IPS DF 6.9 (cell line): ENCODE measurements around the gene GAPDH.

Experiments
- DNase-seq: peaks from one replicate; pipeline ENCODE4 v3.0.0-alpha.2; 2013; ENCODE audit warnings: low read depth, low spot score
- H3K27ac ChIP-seq: one replicate; pipeline ENCODE4 v1.5.1; 2013; ENCODE audit warnings: low read length, control low read depth
- H3K27me3 ChIP-seq: 2 replicates; pipeline ENCODE4 v1.6.1; 2013; ENCODE audit warnings: mild to moderate bottlenecking, low read length; ENCODE audit not compliant: control insufficient read depth, insufficient read depth
- H3K36me3 ChIP-seq: 2 replicates; pipeline ENCODE4 v1.6.1; 2013; ENCODE audit warnings: low read length; ENCODE audit not compliant: control insufficient read depth, insufficient read depth
- H3K4me1 ChIP-seq: 2 replicates; pipeline ENCODE4 v1.6.1; 2013; ENCODE audit warnings: low read length; ENCODE audit not compliant: control insufficient read depth, insufficient read depth
- H3K4me3 ChIP-seq: 2 replicates; pipeline ENCODE4 v1.5.1; 2013; ENCODE audit warnings: mild to moderate bottlenecking, low read length
- H3K9me3 ChIP-seq: 2 replicates; pipeline ENCODE4 v1.6.1; 2013; ENCODE audit warnings: low read length, inconsistent platforms; ENCODE audit not compliant: control insufficient read depth, insufficient read depth
- WGBS: extraction: QIAGEN DNeasy Blood & Tissue Kit; methylation state at CpG from one replicate; pipeline ENCODE4 v1.1.7; 2013; ENCODE audit warnings: mixed read lengths, missing lambda C conversion rate; ENCODE audit not compliant: insufficient read length, insufficient coverage; 5-methylcytosine and 5-hydroxymethylcytosine counted together

The GAPDH gene

DNA sequence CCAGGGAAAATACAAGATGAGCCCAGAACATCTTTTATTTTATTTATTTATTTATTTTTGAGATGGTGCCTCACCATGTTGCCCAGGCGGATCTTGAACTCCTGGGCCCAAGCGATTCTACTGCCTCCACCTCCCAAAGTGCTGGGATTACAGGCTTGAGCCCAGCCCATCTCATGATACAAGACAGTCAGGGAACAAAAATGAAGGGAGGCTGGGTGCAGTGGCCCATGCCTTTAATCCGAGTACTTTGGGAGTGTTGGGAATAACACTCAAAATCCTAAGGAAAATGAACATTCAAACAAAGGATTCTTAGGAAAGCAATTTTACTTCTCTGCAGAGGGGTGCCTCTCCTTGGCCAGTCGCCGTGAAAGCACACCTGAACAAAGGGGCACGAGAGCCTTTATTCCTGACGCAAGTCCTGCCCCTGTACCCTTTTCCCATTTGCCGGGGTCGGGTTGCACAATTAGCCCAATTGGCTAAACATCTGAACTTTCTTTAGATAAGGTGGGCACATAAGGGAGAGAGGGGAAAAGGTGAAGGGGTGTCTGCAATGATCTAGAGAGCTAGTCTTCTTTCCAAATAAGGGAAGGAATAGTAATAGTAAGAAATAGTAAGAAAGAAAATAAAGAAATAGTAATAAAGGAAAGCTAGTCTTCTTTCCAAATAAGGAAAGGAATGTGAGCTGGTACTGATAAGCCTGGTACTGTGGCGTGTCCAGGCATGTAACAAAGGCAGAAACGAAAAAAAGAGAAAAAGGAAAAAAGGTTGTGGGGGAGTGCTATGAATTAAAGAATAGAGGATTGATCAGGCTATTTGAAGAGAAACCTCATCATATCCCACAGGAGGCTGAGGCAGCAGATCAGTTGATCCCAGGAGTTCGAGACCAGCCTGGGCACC, 27.0 kb upstream of the GAPDH start:
- Histone ChIP-seq H3K9me3 (no peaks in the 10 kb centered on the region), H3K4me3 (no peak overlapping the region), H3K4me1 (no peaks in the 10 kb centered on the region), H3K27me3 (no peaks in the 10 kb centered on the region), H3K36me3 (peaks cover 10% of the 10 kb centered on the region; the same call in 1 of the 2 replicates), H3K27ac (no peak overlapping the region)
- WGBS, result no CpG with 5 or more reads among the region's 12 CpGs
- no peak for DNase-seq

DNA sequence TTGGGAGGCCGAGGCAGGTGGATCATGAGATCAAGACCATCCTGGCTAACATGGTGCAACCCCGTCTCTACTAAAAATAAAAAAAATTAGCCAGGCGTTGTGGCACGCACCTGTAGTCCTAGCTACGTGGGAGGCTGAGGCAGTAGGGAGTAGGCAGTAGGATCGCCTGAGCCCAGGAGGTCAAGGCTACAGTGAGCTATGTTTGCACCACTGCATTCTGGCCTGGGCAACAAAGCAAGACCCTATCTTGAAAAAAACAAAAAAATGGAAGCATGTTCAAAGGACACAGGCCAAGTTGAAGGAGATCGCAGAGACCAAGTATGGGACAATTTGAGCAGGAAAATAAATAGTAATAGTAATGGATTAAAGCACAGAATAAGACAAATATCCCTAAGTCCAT, 26.2 kb upstream of the GAPDH start:
- H3K27me3 ChIP-seq, result no peaks in the 10 kb centered on the region
- no peak overlapping the region for H3K27ac ChIP-seq
- H3K4me3 ChIP-seq, result no peak overlapping the region
- DNase-seq, result no peak
- no peaks in the 10 kb centered on the region for H3K9me3 ChIP-seq
- no CpG with 5 or more reads among the region's 7 CpGs for WGBS
- H3K36me3 ChIP-seq, result peaks cover 15% of the 10 kb centered on the region; the same call in 1 of the 2 replicates
- H3K4me1 ChIP-seq, result no peaks in the 10 kb centered on the region

DNA sequence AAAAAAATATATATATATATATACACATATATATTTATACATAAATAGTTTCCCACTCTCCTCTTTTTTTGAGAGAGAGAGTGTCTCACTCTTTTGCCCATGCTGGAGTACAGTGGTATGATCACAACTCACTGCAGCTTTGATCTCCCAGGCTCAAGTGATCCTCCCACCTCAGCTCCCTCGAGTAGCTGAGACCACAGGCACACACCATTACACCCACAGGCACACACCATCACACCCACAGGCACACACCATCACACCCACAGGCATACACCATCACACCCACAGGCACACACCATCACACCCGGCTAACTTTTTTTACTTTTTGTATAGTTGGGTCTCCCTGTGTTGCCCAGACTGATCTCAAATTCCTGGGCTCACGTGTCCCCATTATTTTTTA, 14.1 kb upstream of the GAPDH start:
- Histone ChIP-seq H3K4me1 (no peaks in the 10 kb centered on the region), H3K4me3 (no peak overlapping the region), H3K9me3 (no peaks in the 10 kb centered on the region), H3K27me3 (no peaks in the 10 kb centered on the region), H3K27ac (no peak overlapping the region), H3K36me3 (peaks cover 57% of the 10 kb centered on the region)
- DNase-seq, result no peak
- no CpG with 5 or more reads among the region's 3 CpGs for WGBS

DNA sequence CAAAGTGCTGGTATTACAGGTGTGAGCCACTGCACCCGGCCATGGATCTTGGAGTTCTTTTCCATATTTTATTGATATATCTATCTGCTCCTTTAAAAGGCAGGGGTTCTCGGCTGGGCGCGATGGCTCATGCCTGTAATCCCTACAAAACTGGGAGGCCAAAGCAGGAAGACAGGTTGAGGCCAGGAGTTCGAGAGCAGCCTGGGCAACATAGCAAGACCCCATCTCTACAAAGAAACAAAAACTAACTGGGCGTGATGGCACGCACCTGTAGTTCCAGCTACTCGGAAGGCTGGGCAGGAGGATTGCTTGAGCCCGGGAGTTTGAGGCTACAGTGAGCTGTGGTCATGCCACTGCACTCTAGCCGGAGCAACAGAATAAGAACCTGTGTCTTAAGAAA, 12.1 kb upstream of the GAPDH start:
- no peak overlapping the region for H3K27ac ChIP-seq
- no CpG with 5 or more reads among the region's 10 CpGs for WGBS
- H3K4me3 ChIP-seq, result no peak overlapping the region
- H3K4me1 ChIP-seq, result no peaks in the 10 kb centered on the region
- no peak for DNase-seq
- peaks cover 57% of the 10 kb centered on the region for H3K36me3 ChIP-seq
- H3K9me3 ChIP-seq, result no peaks in the 10 kb centered on the region
- no peaks in the 10 kb centered on the region for H3K27me3 ChIP-seq

DNA sequence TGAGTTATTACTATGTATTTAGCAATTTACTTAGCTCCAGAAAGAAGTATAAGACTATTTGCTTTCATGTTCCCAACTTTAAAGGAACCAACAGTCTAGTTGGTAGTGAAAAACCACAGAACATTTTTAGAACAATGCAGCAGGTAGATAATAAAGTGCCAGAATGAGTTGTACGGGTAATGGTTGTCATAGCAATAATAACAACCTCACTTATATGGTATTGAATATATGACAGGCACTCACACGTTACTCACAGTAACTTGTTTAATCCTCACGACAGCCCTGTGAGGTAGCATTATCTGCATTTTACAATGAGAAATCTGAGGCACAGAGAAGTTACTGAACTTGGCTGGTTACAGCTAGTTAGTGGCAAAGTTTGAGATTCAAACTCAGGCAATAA, 10.6 kb upstream of the GAPDH start:
- peaks cover 65% of the 10 kb centered on the region for H3K36me3 ChIP-seq
- H3K27ac ChIP-seq, result no peak overlapping the region
- no peaks in the 10 kb centered on the region for H3K4me1 ChIP-seq
- no peak overlapping the region for H3K4me3 ChIP-seq
- WGBS, result no CpG with 5 or more reads among the region's 3 CpGs
- DNase-seq, result no peak
- no peaks in the 10 kb centered on the region for H3K9me3 ChIP-seq
- no peaks in the 10 kb centered on the region for H3K27me3 ChIP-seq

DNA sequence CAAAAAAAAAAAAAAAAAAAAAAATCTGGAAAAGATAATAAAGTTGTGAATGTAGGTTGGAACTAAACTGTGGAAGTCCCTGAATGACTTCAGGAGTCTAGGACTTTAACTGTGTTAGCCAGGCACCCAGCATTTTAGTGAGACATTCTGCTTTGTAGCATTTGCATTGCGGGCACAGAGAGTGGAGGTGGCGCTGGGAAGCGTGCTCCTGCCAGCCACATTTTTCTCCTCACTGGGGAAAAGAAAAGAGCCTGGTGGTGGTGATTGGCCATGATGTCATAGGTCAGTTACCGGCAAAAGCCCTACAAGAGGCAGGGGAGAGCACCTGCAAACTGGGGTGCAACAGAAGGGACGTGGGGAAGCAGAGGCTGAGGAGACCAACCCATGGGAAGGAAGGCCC, 9.7 kb upstream of the GAPDH start:
- WGBS, result no CpG with 5 or more reads among the region's 5 CpGs

DNA sequence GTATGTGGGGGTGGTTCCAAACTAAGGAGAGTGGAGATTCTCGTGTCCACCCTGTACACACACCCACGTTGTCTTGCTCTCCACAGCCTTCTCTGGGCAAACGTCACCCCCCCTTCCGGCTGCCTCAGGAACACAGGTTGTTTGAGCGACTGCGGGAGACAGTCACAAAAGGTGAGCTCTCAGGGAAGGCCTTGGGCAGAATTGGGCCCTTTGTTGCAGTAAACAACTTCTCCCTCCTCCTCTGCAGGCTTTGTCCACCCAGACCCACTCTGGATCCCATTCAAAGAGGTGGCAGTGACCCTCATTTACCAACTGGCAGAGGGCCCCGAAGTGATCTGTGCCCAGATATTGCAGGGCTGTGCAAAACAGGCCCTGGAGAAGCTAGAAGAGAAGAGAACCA, 8.1 kb upstream of the GAPDH start:
- no CpG with 5 or more reads among the region's 7 CpGs for WGBS
- Histone ChIP-seq H3K27ac (no peak overlapping the region), H3K27me3 (no peaks in the 10 kb centered on the region), H3K4me1 (no peaks in the 10 kb centered on the region), H3K9me3 (no peaks in the 10 kb centered on the region), H3K4me3 (no peak overlapping the region), H3K36me3 (peaks cover 70% of the 10 kb centered on the region)
- no peak for DNase-seq

More for the DNA sequence above, 9.7 kb upstream of the GAPDH start:
- Histone ChIP-seq H3K36me3 (peaks cover 71% of the 10 kb centered on the region), H3K9me3 (no peaks in the 10 kb centered on the region), H3K27ac (no peak overlapping the region), H3K4me3 (no peak overlapping the region), H3K27me3 (no peaks in the 10 kb centered on the region), H3K4me1 (no peaks in the 10 kb centered on the region)
- DNase-seq, result no peak

DNA sequence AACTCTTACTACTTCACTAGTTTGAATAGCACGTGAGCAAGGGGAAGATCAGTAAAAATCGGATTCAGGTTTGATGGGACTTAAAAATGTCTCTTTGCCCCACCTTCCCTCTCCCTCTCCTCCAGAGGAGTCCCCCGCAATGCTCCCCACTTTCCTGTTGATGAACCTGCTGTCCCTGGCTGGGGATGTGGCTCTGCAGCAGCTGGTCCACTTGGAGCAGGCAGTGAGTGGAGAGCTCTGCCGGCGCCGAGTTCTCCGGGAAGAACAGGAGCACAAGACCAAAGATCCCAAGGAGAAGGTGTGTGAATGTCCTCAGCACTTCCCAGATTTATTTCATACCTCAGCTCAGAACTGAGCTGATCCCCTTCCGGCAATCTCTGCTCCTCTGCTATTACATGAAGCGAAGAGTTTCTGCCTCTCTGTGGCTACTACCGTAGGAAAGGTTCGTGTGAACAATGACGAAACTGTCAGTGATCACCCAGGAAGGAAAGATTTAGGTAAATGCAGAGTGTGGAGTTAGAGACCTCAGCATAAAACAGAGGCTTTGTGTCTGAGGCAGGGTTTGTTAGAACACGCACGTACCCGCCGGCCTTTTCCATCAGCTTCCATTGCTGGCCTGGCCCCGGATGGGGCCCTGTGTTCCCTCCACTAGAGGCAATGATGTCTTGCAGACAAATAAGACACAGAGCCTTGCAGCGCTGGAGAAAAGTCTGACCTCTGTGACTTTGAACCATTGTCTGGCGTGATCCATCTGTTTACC, 7.4 kb upstream of the GAPDH start:
- H3K4me1 ChIP-seq, result no peaks in the 10 kb centered on the region
- no peak for DNase-seq
- H3K9me3 ChIP-seq, result no peaks in the 10 kb centered on the region
- WGBS, result no CpG with 5 or more reads among the region's 19 CpGs
- H3K27ac ChIP-seq, result no peak overlapping the region
- no peaks in the 10 kb centered on the region for H3K27me3 ChIP-seq
- peaks cover 64% of the 10 kb centered on the region for H3K36me3 ChIP-seq
- no peak overlapping the region for H3K4me3 ChIP-seq

DNA sequence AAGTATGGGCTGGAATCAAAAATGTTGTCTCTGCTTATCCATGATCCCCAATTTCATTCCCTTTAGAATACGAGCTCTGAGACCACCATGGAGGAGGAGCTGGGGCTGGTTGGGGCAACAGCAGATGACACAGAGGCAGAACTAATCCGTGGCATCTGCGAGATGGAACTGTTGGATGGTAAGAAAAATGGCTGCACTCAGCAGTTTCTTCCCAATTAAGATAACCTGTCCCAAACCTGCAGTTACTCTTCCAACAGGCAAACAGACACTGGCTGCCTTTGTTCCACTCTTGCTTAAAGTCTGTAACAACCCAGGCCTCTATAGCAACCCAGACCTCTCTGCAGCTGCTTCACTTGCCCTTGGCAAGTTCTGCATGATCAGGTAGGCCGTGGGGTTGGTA, 6.6 kb upstream of the GAPDH start:
- Histone ChIP-seq H3K36me3 (peaks cover 61% of the 10 kb centered on the region), H3K9me3 (no peaks in the 10 kb centered on the region), H3K4me1 (peaks cover 4% of the 10 kb centered on the region), H3K27me3 (no peaks in the 10 kb centered on the region), H3K27ac (no peak overlapping the region), H3K4me3 (no peak overlapping the region)
- WGBS, result no CpG with 5 or more reads among the region's 4 CpGs
- DNase-seq, result no peak

DNA sequence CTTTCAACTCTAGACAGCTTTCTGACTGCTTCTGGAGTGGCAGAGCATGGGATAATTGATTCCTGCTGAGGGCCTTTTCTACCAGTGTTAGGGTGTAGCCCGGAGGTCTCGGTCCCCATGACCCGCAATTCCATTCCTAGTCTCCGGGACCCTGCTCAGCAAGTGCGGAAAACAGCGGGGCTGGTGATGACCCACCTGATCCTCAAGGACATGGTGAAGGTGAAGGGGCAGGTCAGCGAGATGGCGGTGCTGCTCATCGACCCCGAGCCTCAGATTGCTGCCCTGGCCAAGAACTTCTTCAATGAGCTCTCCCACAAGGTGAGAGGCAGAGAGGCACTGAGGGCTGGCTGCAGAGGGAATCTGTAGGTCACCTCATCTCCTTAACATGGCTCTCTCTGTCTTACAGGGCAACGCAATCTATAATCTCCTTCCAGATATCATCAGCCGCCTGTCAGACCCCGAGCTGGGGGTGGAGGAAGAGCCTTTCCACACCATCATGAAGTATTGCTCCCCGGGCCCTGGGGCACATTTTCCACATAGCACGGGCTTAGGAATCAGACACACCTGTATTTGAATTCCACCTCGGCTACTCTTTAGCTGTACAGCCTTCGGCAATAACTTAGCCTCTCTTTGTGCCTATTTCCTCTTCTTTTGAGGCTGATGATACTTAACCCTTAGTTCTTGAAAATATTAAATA, 5.6 kb upstream of the GAPDH start:
- Histone ChIP-seq H3K27me3 (no peaks in the 10 kb centered on the region), H3K4me3 (no peak overlapping the region), H3K27ac (no peak overlapping the region), H3K9me3 (no peaks in the 10 kb centered on the region), H3K4me1 (peaks cover 4% of the 10 kb centered on the region), H3K36me3 (peaks cover 56% of the 10 kb centered on the region)
- DNase-seq, result no peak
- WGBS, result no CpG with 5 or more reads among the region's 17 CpGs
